ENCODE data around the gene MRPL48. TPM values are rescaled to one million over a fixed set of nuclear protein-coding genes. Genes with fewer than 3 reads are reported as not detected.
"Not testable (repeated sequence)": the region's sequence is repeated elsewhere in the genome, so short reads cannot be mapped to it uniquely, and the experiment has no call there.

The MRPL48 gene
- polyA plus RNA-seq, 1 donor: 66.8 TPM

DNA sequence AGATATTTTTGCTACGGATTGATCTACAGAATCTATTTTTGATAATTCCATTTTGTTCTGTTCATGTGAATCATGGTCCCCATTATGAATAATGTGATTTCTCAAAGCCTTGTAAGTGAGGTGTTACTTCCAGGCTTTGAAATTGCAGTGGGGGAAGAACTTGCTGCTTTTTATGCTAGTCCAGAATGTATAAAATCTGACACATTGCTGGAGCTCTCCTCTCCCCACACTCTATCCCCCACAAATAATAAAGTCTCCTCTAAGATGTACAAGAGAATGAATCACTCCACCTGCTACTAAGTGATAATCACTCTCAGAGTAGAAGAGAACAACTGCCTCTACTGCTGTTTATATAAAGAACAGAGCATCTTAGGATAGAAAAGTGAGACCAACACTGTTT, 20.9 kb upstream of the MRPL48 start:
- DNase-seq: no peak

DNA sequence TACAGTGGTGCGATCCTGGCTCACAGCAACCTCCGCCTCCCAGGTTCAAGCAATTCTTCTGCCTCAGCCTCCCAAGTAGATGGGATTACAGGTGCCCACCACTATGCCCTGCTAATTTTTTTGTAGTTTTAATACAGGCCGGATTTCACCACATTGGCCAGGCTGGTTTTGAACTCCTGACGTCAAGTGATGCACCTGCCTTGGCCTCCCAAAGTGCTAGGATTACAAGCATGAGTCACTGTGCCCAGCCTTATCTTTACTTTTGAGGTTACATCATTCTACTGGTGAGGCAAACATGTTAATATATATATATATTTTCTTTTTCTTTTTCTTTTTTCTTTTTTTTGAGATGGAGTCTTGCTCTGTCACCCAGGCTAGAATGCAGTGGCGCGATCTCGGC, 16.9 kb upstream of the MRPL48 start:
- not testable (repeated sequence) for DNase-seq

DNA sequence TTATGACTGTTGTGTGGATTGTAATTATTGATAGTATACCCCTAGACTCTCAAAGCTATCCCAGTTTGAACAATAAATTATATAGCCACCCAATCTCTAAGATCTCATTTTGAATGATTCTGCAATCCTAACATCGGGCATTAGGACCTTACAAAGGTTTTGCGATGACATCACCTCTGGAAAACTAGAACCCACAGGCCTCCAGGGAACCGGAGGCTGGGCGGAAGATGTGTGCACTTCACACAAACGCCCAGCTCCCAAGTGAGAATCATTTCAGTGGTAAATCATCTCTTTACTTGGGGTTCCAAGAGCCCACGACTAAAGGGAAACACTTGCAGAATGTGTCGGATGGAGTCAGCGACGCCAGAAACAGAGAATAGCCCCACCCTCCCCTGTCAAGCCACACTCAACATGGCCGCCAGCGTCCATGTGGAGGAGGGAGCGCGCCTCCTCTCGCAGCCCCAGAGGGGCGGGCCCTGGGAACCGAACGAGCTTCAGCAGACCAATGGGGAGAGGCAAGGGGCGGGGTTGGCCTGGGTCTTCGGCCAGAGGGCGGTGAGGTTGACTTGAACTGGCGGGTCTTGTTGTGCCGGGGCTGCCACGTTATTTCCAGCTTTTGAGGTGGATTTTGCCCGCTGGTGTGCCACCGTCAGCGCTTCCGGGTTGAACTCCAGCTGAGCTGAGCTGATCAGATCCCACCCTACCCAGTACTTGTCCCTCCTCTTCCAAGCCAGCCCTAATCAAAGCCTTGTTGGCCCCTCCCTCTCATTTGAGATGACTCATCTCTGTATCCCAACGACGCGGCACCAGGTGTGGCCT, 8.4 kb upstream of the MRPL48 start:
- DNase-seq: peak; percentile 98

DNA sequence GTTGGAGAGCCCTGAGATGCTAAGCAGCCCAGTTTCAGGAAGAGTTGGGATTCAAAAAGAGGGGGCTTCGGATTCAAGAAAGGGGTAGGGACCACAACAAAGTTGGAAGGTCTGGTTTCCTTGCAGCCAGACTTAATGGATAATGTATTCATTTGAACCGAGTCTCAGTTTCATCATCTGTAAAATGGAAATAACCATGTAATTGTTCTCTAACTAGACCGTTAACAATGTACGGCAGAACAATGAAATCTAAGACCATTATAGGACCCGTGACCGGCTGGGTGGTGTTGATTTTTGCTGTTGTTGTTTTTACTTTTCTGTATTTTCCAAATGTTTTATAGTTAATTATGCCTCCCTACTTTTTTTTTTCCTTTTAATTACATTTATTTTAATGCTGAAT, 6.4 kb upstream of the MRPL48 start:
- no peak for DNase-seq

DNA sequence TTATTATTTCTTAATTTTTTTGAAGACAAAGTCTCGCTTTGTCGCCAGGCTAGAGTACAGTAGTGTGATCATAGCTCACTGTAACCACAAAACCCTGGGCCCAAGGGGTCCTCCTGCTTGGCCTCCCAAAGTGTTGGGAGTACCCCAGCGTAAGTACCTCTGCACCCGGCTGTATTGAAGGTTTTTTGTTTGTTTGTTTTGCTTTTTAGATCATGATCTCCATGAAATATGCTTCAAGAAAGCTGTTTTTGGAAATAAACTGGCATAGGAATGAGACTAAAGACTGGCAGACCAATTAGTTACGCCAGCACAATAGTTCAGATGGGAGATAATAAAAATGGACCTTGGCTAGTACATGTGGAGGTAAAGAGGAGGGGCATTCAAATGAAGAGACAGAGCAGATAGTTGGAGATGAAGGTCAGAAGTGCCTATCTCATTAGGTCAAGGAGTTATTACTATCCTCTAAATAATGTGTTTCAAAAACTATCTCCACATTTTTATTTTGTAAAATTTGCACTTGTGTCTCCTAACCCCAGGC, 4.1 kb upstream of the MRPL48 start:
- no peak for DNase-seq

DNA sequence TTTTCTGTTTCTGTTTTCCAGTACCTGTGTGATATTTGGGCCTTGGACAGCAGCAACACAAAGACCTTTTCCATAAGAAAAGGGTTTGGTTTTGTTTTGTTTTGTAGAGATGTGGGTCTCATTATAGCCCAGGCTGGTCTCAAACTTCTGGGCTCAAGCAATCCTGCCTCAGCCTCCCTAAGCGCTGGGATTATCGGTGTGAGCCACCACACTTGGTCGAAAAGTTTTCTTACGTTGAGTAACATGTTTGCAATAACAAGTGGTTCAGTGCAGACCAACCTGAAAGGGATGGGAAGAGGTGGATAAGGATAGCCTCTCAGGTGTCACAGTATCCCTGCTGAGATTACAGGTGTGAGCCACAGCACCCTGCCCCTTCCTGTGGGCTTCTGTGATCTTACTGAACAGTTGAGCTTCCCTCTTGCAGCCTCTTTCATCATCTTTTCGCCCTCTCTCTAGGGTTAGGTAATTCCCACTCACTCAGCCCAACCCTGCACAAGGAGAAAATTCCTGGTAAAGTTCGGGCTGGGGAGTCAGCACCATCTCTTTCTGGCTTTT, 3.5 kb upstream of the MRPL48 start:
- DNase-seq: no peak

DNA sequence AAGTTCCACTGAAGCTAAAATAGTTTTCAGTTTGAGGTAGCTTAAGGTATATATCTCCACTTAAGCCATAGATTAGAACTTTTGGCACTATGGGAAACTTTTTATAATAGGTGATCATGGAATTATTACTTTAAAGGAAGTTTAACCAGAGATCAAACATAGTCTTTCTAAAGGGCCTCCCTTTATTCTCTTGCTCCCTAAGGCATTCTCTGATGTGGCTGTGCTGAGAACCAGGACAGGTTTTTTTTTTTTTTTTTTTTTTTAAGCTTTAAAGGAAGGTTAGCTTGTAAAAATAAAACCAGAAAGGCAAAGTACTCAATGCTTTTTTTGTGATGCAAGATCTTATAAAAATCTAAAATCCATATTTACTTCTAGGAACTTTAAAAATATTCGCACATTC, 2.9 kb upstream of the MRPL48 start:
- DNase-seq: no peak

DNA sequence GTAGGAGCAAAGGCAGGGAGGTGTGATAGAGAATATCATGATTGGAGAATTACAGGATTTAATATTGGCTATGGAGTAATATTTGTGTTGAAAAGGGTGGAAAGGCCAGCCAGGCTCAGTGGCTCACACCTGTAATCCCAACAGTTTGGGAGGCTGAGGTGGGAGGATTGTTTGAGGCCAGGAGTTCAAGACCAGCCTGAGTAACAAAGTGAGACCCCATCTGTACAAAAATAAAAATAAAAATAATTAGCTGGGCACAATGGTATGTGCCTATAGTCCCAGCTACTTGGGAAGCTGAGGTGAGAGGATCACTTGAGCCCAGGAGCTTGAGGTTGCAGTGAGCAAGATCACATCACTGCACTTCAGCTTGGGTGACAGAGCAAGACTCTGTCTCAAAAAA, 2.2 kb upstream of the MRPL48 start:
- not testable (repeated sequence) for DNase-seq

DNA sequence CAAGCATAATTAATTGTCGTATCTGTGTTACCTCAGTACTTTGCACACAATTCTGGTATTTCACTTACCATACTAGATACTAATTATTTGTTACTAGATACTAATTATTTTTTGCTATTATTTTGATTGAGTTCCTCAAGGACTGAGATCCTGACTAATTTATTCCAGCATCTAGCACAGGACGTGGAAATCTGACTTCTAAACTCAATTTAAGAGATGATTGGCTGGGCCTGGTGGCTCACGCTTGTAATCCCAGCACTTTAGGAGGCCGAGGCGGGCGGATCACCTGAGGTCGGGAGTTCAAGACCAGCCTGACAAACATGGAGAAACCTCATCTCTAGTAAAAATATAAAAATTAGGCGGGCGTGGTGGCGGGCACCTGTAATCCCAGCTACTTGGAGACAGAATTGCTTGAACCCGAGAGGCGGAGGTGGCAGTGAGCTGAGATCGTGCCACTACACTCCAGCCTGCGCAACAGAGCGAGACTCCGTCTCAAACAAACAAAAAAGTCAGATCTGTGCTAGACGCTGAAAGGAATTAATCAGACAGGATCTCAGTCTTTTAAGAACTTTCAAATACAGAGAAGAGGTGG, 527 bp upstream of the MRPL48 start:
- no peak for DNase-seq

DNA sequence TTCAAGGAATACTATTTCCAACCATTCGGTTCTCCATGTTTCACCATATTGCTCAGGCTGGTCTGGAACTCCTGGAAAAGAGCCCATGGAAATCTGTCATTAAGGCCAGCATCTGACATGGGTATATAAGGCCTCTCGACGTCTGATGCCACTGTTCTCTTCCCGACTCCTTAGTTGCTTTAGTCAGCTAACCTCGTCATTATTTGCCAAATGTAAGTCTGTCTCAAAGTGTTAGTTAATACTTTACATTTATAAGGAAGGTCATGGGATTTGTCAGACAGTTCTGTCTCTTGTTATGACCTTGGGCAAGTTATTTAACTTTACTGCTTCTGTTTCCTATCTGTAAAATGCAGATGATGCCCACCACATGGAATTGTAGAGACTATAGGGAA, 1.6 kb downstream of the MRPL48 start:
- no peak for DNase-seq

DNA sequence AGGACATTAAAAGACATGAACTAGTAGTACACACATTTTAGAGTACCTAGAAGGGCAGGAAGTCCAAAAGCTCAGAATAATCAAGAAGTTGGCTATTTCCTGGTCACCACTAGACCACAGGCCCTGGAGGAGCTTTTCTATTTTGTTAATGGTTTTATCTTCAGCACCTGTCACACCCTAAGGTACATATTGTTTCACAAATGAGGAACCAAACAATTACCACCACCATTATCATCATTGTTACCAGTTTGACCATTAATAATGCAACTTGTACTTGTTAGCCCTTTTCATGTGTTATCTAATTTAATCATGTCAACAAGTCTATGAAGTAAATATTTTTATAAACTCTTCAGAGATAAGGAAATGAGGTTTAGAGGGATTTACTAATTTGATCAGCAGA, 4.9 kb downstream of the MRPL48 start:
- no peak for DNase-seq

DNA sequence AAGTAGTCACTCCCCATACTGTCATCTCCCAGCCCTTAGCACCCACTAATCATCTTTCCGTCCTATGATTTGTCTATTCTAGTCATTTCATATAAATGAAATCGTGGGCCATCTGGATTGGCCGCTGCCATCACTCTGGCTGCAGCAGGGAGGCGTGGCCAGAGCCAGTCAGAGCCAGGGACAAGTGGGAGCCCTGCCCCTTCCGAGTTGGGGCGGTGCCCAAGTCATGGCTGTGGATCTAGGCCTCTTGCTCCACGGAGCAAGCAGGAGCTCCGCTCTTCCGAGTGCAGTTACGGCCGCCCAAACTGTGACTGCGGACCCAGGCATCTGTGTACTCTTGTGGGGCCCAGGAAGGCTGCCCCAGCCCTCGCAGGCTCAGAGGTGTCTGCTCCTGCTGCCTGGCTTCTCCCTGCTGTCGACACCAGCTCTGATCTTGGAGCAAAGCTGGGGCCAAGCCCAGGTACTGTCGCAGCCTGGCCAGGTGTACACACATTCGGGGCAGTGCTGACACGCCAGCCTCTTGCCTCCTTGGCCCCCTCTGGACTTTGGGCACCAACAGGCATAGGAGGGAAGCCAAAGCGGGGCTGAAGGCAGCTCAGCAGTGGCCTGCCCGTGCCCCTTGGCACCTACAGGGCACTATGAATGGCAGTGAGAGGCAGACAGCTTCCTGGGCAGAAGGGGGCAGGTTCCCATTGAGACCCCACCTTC, 8.4 kb downstream of the MRPL48 start:
- DNase-seq: no peak

DNA sequence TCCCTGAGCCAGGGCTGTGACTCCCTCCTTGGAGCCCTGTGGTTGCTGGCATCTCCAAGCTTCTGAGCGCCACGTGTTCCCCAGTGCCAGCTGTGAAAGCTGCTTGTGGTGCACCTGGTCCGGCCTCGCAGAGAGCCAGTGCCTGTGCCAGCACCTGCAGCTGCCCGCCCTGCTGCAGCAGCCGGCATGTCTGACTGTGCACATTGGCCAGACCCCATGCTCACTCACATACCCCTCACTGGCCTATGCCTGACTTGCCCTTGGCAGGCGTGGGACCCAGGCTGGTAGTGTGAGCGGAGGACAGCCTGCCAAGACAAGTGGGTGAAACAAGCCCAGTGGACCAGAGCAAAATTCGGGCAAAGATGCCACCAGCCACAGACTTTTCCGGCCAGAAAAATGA, 9.8 kb downstream of the MRPL48 start:
- no peak for DNase-seq

DNA sequence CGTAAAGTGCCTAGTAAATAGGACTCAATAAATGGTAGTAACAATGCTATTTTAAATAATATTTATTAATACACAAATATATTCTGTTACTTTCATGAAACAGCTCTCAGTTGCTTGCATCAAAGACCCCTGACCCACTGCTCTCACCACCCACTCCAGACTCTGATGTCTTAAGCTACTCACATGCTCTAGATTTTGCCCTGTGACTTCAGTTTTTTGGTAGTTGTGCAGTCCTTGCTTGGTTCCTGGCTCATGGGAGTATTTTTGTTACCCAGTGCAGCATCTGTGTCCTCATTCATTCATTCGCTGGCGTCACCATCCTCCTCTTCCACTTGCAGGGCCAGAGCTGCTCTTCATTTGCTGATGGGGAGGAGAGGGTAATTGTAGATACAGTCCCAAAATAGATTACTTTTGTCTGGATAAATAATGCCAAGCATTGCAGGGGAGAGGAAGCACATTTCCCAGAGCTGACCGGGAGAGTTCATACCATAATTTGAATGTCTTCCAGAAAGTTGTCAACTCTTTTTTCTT, 12.7 kb downstream of the MRPL48 start:
- DNase-seq: no peak

DNA sequence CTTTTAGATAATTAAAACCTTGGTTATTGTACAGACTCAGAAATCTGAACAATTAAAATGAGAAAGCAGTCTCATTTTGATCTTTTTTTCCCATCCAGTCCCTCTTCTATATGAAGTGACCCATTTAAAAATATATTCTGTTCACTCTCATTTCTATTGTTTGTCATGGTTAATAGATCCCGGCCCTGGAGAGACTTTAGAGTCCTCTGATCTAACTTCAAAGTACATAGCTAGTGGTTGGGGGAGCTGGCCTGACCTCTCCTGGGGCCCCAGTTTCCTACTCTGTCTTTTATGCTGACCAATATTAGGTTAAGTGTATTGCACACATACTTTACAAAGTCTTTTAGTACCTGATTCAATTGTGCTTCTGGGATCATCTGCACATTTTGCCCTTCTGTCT, 13.5 kb downstream of the MRPL48 start:
- no peak for DNase-seq

DNA sequence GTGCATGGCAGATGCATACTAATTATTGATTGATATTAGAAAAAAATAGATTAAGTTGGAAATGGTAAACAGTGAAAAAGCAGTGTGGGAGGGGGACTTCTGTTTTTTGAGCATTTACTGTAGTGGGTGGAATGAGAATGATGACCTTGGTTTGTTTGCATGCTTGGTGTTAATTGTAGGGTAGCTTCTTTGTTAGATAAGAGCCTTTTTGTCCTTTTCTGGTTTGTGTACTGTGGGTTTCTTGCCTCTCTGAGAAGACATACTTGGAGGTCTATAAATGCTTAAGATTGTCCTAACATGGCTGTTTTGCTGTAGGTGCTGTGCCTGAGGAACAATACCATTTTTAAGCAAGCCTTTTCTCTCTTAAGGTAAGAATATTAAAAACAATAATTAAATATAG, 17.0 kb downstream of the MRPL48 start:
- no peak for DNase-seq

DNA sequence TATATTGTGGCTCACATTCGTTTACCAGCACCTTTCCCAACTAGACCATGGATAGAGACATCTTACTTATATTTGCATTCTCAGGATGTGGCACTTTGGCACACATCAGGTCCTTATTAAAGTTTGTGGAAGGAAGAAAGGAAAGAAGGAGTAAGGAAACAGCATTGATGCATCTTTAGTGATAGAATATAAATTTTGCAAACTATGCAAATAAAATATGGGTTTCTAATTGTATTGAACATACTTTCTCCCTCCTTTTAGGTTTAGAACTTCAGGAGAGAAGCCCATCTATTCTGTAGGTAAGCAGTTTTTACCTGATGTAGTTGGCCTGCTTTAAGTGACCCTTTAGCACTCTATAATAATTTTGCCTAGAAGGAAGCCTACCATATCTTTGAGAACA, 20.4 kb downstream of the MRPL48 start:
- no peak for DNase-seq

DNA sequence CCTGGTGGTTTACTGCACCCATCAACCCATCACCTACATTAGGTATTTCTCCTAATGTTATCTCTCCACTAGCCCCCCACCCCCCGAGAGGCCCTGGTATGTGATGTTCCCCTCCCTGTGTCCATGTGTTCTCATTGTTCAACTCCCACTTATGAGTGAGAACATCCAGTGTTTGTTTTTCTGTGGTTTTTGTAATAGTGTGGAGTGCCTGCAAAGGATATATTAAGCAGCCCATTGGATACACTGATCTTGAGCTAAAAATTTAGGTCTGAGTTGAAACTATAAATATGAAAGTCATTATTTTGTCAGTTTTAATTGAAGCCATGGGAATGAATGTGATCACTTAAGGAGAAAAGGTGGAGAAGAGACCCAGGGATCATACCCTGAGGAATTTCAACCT, 23.0 kb downstream of the MRPL48 start:
- no peak for DNase-seq

DNA sequence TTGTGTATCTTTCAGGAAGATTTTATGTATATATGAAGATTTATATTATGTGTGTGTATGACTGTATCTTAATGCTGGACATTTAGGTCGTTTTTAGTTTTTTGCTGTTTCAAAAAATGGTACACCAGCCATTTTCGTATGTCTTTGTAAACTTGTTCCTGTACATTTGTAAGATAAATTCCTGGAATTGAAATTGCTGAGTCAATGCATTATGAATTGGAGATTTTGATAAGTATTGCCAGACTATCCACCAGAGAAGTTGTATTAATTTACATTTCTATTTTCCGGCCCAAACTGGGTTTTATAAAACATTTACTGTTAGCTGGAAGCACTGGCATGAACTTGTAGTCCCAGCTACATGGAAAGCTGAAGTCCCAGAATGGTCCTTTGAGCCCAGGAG, 24.6 kb downstream of the MRPL48 start:
- DNase-seq: no peak

DNA sequence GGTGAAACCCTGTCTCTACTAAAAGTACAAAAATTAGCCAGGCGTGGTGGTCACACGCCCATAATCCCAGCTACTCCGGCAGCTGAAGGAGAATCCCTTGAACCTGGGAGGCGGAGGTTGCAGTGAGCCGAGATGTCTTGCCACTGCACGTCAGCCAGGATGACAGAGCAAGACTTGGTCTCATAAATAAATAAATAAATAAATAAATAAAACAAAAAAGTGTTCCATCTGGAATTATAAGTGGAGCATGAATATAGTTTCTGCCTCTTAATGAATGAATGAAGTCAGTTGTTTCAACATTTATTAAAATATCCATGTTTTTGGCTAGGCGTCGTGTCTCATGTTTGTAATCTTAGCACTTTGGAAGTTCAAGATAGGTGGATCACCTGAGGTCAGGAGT, 27.1 kb downstream of the MRPL48 start:
- DNase-seq: no peak

DNA sequence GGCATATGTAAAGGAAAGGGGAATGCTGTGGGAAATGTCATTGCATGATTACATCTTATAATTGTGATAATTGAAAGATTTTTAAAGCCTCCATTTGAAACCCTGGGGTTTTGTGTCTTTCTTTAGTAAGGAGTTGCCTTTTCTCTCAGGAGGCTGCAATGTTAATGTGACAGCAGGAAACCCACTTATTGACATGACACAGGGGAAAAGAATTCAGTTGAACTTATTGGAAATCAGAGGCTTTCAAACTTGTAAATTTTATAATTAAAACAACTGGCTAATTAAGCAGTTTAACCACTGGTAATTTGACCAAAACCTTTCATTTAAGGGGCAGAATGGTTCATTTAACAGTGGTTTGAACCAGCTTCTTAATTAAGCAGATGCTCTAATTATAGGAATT, 31.2 kb downstream of the MRPL48 start:
- no peak for DNase-seq

DNA sequence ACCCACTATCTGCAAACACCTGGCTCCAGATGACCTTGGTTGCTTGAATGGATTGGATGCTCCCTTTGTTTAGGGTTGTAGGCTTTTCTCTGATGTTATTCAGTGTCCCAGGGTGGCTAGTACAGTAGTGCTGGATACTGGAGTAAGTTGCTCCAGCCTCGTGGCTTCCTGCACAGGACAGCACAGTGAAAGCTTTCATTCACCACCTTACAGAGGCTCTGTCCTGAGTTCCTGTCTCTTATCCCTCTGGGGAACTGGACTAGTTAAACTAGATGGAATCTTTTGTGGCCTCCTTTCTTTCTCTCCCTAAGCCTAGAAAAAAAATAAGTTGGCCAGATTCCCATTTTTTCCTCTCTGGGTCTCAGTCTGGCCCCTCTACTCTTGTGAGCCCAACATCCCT, 42.6 kb downstream of the MRPL48 start:
- no peak for DNase-seq

DNA sequence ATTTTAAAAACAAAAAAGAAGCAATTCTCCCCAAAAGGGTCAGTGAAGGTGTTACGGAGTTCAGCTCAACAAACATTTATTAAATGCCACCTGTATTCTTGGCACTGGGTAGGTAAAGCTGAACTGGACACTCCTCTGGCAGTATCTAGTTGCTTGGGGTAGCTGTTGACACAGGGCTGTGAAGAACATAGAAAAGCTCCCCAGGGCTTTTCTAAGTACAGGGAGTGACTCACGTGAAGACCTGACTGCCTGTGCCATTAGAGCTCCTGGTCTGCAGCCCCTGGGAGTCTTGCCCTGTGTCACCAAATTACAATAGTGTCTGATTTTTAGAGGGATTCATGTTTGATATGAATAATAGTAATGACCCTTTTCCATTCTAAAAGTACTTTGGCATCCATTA, 45.4 kb downstream of the MRPL48 start:
- no peak for DNase-seq

Data from left kidney (tissue), 2 donors.